HepG2 (cell line): ENCODE measurements around the gene DUSP5. TPM values are rescaled to one million over a fixed set of nuclear protein-coding genes. Genes with fewer than 3 reads are reported as not detected.

Experiments
- ARHGAP35 ChIP-seq: sonication (generic); formaldehyde crosslinking; IDR thresholded peaks from 2 replicates; pipeline ENCODE4 v1.9.0; 2022; ENCODE audit warnings: mild to moderate bottlenecking, inconsistent platforms, moderate library complexity, missing genetic modification reagents, borderline replicate concordance
- EED ChIP-seq: sonication (generic); formaldehyde crosslinking; IDR thresholded peaks from 2 replicates; pipeline ENCODE4 v1.5.0; 2020; ENCODE audit warnings: mild to moderate bottlenecking, missing genetic modification reagents
- FOXK1 ChIP-seq: sonication (generic); formaldehyde crosslinking; IDR thresholded peaks from 2 replicates; pipeline ENCODE4 v1.4.0; 2020; ENCODE audit warnings: low read depth, missing genetic modification reagents, borderline replicate concordance
- GATAD1 ChIP-seq: IDR thresholded peaks from 2 replicates; pipeline ENCODE4 v1.6.1; 2016; ENCODE audit warnings: missing genetic modification reagents, missing compliant biosample characterization
- HIVEP1 ChIP-seq: sonication (generic); formaldehyde crosslinking; IDR thresholded peaks from 2 replicates; pipeline ENCODE4 v1.4.0; 2020; ENCODE audit warnings: mild to moderate bottlenecking, missing genetic modification reagents
- HNRNPH1 ChIP-seq: fragments of 200-400 bp; formaldehyde crosslinking; optimal IDR thresholded peaks from 2 replicates; pipeline ENCODE3; 2017; ENCODE audit warnings: mild to moderate bottlenecking, low read depth, low read length
- HOXA9 ChIP-seq: sonication (generic); formaldehyde crosslinking; IDR thresholded peaks from 2 replicates; pipeline ENCODE4 v1.8.1; 2022; ENCODE audit warnings: missing genetic modification reagents, mild to moderate bottlenecking, moderate library complexity, borderline replicate concordance
- ISL2 ChIP-seq: sonication (generic); formaldehyde crosslinking; IDR thresholded peaks from 2 replicates; pipeline ENCODE4 v1.5.0; 2020; ENCODE audit warnings: missing genetic modification reagents
- MAFG ChIP-seq: sonication (generic); formaldehyde crosslinking; IDR thresholded peaks from 2 replicates; pipeline ENCODE4 v1.5.1; 2020; ENCODE audit warnings: mild to moderate bottlenecking, missing genetic modification reagents
- MZF1 ChIP-seq: sonication (generic); formaldehyde crosslinking; IDR thresholded peaks from 2 replicates; pipeline ENCODE4 v1.8.1; 2023; ENCODE audit warnings: mild to moderate bottlenecking, missing genetic modification reagents, borderline replicate concordance
- RFX1 ChIP-seq: fragments of 450-650 bp; IDR thresholded peaks from 2 replicates; pipeline ENCODE4 v1.6.1; 2017
- SATB2 ChIP-seq: sonication (generic); formaldehyde crosslinking; IDR thresholded peaks from 2 replicates; pipeline ENCODE4 v1.5.0; 2020; ENCODE audit warnings: missing genetic modification reagents
- SP5 ChIP-seq: IDR thresholded peaks from 2 replicates; pipeline ENCODE4 v1.6.1; 2016; ENCODE audit warnings: low read depth, borderline replicate concordance
- THYN1 ChIP-seq: sonication (generic); formaldehyde crosslinking; IDR thresholded peaks from 2 replicates; pipeline ENCODE4 v1.8.1; 2023; ENCODE audit warnings: low read depth, mild to moderate bottlenecking, moderate library complexity, missing genetic modification reagents, borderline replicate concordance
- ZNF225 ChIP-seq: sonication (generic); formaldehyde crosslinking; IDR thresholded peaks from 2 replicates; pipeline ENCODE4 v1.4.0; 2020; ENCODE audit warnings: mild to moderate bottlenecking, missing genetic modification reagents
- ZNF781 ChIP-seq: sonication (generic); formaldehyde crosslinking; IDR thresholded peaks from 2 replicates; pipeline ENCODE4 v1.5.1; 2020; ENCODE audit warnings: borderline replicate concordance, mild to moderate bottlenecking, missing genetic modification reagents; ENCODE audit errors: not compliant biosample characterization
- polyA plus RNA-seq, 8 experiments: library from polyadenylated mRNA; depleted of rRNA in 3 of 8; stranded (reverse) in 7 of 8; unstranded in 1 of 8; fragments of >200 nt; fragmentation: Illumina TruSeq in 4 of 8; extraction: Trizol in 4 of 8; gene quantifications; 2 replicates each; pipeline versions ENCODE4 v1.2.1 to v1.2.3, GENCODE V29; 2011 to 2016; ENCODE audit warnings: low read depth in 4 of 8, missing spikeins in 1 of 8, mixed read lengths in 1 of 8; ENCODE audit not compliant: insufficient read depth in 1 of 8
- total RNA-seq, 5 experiments: library from RNA; depleted of rRNA; stranded (reverse); fragments of >200 nt; fragmentation: Illumina TruSeq; extraction: Trizol; gene quantifications; 2 replicates each; pipeline ENCODE4 v1.2.3, GENCODE V29; 2016; ENCODE audit warnings: low read depth in 1 of 5
- TF ChIP-seq, protein P1 (sequence below): IDR thresholded peaks from 2 replicates; pipeline ENCODE4 v1.6.1; 2016; ENCODE audit warnings: missing genetic modification reagents, missing compliant biosample characterization
- TF ChIP-seq, protein P2 (sequence below): sonication (generic); formaldehyde crosslinking; IDR thresholded peaks from 2 replicates; pipeline ENCODE4 v1.9.0; 2021; ENCODE audit warnings: missing genetic modification reagents, borderline replicate concordance
- TF ChIP-seq, protein P3 (sequence below): IDR thresholded peaks from 2 replicates; pipeline ENCODE4 v1.4.0; 2020; ENCODE audit warnings: mild to moderate bottlenecking, missing genetic modification reagents
- TF ChIP-seq, protein P4 (sequence below): sonication (generic); formaldehyde crosslinking; IDR thresholded peaks from 2 replicates; pipeline ENCODE4 v1.5.0; 2020; ENCODE audit warnings: missing genetic modification reagents
- TF ChIP-seq, protein P5 (sequence below): sonication (generic); formaldehyde crosslinking; IDR thresholded peaks from 2 replicates; pipeline ENCODE4 v1.4.0; 2020; ENCODE audit warnings: missing genetic modification reagents

DUSP5 gene
- total and polyA plus RNA-seq, 2 of the 13 experiments (the other 11 are each of a cell fraction or from before 2014, with no cell fraction given), result 1.4 to 3.7 TPM

DNA sequence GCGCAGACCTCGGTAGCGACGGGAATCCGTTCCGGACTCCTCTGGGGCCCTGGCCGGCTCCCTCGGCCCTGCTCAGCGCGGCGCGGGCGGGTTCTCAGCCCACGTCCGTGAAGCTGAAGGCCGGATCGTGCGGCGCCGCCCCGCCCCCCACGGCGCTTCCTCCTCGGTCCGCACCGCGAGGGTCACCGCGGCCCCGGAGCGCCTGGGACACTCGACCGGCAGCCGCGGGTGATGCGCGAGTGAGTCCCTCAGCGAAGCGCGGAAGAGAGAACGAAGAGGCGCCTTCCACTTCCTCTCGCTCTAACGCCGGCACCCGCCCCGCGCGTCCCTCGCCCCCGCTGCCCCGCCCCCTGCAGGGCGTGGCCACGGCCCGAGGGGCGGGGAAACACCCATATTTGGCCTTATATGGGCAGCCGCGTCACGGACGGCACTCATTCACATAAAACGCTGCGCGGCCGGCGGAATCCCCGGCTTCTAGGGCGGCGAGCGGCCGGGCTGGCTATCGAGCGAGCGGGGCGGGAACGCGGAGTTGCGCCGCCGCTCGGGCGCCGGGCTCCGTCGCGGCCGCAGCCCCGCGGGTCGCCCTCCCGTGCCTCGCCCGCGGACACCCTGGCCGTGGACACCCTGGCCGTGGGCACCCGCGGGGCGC lies at the start of gene DUSP5 (continued):
- TF ChIP-seq MZF1 (CRISPR knock-in tag), result no peak
- no peak for TF ChIP-seq MAFG (CRISPR knock-in tag)
- TF ChIP-seq EED (CRISPR knock-in tag), result no peak
- TF ChIP-seq THYN1 (CRISPR knock-in tag), result no peak
- no peak for TF ChIP-seq HNRNPH1
- peak; percentile 25; the same call in 1 of the 2 replicates for TF ChIP-seq FOXK1 (CRISPR knock-in tag)
- TF ChIP-seq ISL2, result 0 out of 2 replicates have a peak, but pooled peaks have one; percentile 36
- TF ChIP-seq HOXA9 (CRISPR knock-in tag), result no peak
- TF ChIP-seq, protein P1, sequence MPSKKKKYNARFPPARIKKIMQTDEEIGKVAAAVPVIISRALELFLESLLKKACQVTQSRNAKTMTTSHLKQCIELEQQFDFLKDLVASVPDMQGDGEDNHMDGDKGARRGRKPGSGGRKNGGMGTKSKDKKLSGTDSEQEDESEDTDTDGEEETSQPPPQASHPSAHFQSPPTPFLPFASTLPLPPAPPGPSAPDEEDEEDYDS (CRISPR knock-in tag), result peak; percentile 87
- TF ChIP-seq, protein P2, sequence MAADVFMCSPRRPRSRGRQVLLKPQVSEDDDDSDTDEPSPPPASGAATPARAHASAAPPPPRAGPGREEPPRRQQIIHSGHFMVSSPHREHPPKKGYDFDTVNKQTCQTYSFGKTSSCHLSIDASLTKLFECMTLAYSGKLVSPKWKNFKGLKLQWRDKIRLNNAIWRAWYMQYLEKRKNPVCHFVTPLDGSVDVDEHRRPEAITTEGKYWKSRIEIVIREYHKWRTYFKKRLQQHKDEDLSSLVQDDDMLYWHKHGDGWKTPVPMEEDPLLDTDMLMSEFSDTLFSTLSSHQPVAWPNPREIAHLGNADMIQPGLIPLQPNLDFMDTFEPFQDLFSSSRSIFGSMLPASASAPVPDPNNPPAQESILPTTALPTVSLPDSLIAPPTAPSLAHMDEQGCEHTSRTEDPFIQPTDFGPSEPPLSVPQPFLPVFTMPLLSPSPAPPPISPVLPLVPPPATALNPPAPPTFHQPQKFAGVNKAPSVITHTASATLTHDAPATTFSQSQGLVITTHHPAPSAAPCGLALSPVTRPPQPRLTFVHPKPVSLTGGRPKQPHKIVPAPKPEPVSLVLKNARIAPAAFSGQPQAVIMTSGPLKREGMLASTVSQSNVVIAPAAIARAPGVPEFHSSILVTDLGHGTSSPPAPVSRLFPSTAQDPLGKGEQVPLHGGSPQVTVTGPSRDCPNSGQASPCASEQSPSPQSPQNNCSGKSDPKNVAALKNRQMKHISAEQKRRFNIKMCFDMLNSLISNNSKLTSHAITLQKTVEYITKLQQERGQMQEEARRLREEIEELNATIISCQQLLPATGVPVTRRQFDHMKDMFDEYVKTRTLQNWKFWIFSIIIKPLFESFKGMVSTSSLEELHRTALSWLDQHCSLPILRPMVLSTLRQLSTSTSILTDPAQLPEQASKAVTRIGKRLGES (CRISPR knock-in tag), result no peak
- TF ChIP-seq ZNF781 (CRISPR knock-in tag), result no peak
- TF ChIP-seq, protein P3, sequence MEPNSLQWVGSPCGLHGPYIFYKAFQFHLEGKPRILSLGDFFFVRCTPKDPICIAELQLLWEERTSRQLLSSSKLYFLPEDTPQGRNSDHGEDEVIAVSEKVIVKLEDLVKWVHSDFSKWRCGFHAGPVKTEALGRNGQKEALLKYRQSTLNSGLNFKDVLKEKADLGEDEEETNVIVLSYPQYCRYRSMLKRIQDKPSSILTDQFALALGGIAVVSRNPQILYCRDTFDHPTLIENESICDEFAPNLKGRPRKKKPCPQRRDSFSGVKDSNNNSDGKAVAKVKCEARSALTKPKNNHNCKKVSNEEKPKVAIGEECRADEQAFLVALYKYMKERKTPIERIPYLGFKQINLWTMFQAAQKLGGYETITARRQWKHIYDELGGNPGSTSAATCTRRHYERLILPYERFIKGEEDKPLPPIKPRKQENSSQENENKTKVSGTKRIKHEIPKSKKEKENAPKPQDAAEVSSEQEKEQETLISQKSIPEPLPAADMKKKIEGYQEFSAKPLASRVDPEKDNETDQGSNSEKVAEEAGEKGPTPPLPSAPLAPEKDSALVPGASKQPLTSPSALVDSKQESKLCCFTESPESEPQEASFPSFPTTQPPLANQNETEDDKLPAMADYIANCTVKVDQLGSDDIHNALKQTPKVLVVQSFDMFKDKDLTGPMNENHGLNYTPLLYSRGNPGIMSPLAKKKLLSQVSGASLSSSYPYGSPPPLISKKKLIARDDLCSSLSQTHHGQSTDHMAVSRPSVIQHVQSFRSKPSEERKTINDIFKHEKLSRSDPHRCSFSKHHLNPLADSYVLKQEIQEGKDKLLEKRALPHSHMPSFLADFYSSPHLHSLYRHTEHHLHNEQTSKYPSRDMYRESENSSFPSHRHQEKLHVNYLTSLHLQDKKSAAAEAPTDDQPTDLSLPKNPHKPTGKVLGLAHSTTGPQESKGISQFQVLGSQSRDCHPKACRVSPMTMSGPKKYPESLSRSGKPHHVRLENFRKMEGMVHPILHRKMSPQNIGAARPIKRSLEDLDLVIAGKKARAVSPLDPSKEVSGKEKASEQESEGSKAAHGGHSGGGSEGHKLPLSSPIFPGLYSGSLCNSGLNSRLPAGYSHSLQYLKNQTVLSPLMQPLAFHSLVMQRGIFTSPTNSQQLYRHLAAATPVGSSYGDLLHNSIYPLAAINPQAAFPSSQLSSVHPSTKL (CRISPR knock-in tag), result peak; percentile 41; the same call in 1 of the 2 replicates
- TF ChIP-seq GATAD1 (CRISPR knock-in tag), result no peak
- TF ChIP-seq, protein P4, sequence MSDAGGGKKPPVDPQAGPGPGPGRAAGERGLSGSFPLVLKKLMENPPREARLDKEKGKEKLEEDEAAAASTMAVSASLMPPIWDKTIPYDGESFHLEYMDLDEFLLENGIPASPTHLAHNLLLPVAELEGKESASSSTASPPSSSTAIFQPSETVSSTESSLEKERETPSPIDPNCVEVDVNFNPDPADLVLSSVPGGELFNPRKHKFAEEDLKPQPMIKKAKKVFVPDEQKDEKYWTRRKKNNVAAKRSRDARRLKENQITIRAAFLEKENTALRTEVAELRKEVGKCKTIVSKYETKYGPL, result no peak
- 0 out of 2 replicates have a peak, but pooled peaks have one; percentile 22 for TF ChIP-seq ZNF225 (CRISPR knock-in tag)
- TF ChIP-seq HIVEP1, result peak; percentile 98
- peak; percentile 27; the same call in 1 of the 2 replicates for TF ChIP-seq ARHGAP35 (CRISPR knock-in tag)
- peak; percentile 64 for TF ChIP-seq SP5 (CRISPR knock-in tag)
- TF ChIP-seq RFX1, result no peak
- no peak for TF ChIP-seq SATB2 (CRISPR knock-in tag)
- TF ChIP-seq, protein P5, sequence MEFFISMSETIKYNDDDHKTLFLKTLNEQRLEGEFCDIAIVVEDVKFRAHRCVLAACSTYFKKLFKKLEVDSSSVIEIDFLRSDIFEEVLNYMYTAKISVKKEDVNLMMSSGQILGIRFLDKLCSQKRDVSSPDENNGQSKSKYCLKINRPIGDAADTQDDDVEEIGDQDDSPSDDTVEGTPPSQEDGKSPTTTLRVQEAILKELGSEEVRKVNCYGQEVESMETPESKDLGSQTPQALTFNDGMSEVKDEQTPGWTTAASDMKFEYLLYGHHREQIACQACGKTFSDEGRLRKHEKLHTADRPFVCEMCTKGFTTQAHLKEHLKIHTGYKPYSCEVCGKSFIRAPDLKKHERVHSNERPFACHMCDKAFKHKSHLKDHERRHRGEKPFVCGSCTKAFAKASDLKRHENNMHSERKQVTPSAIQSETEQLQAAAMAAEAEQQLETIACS (CRISPR knock-in tag), result no peak
